ENCODE results near the gene ZDHHC23.

DNA sequence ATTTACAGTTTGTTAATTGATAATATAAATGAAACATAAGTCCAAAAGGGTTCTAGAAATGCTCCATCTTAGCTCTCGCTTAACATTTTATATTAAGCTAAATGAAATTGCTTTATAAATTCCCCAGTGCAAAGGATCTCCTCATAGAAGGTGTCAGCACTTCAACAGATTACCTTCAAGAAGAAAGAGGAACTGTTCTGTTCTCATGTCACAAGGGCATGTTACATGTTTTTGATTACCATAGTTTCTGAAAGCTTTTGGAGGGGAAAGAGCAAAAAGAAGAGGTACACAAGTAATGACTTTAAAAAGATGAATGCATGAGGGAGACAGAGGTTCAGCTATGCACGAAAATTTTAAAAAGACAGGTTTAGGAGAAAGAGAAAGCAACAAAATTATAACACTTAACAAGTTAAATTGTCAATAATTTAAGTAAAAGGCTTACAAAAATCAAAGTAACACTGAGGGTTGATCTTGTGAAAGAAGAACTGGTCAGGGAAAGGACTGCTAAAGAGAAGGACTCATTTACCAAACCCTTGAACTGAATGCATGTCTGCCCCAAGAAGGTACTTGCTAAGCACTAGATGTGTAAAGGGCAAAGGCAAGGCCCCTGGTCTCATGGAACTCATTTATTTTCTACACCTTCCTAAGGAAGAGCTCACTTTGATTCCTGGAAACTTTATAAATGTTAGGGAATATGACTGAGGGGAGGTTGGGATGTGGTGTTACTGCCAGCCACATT, 63.4 kb downstream of the ZDHHC23 start:
- TF ChIP-seq, protein P1, sequence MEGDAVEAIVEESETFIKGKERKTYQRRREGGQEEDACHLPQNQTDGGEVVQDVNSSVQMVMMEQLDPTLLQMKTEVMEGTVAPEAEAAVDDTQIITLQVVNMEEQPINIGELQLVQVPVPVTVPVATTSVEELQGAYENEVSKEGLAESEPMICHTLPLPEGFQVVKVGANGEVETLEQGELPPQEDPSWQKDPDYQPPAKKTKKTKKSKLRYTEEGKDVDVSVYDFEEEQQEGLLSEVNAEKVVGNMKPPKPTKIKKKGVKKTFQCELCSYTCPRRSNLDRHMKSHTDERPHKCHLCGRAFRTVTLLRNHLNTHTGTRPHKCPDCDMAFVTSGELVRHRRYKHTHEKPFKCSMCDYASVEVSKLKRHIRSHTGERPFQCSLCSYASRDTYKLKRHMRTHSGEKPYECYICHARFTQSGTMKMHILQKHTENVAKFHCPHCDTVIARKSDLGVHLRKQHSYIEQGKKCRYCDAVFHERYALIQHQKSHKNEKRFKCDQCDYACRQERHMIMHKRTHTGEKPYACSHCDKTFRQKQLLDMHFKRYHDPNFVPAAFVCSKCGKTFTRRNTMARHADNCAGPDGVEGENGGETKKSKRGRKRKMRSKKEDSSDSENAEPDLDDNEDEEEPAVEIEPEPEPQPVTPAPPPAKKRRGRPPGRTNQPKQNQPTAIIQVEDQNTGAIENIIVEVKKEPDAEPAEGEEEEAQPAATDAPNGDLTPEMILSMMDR (IDR thresholded peaks at IDR 0.05): no peak
- TF ChIP-seq POLR2A (IDR thresholded peaks at IDR 0.05): no peak
